K562 (cell line): ENCODE results near the gene B2M. TPM values are rescaled to one million over a fixed set of nuclear protein-coding genes. Genes with fewer than 3 reads are reported as not detected.
A peak's percentile ranks its signal among the peaks of the same experiment; 100 is the strongest.

Experiments
- ATAC-seq: fragments of 200-7000 bp; cut with Tn5 transposase; 3 replicates; pipeline ENCODE4 v1.9.1; 2020; ENCODE audit warnings: moderate library complexity
- BruUV-seq: library from RNA; stranded (reverse); fragments of 400-500 nt; replicated peaks from 2 replicates; lab custom pipeline; 2021; lab: Mats Ljungman, UMichigan
- CTCF ChIA-PET: fragments of 300-600 bp; formaldehyde crosslinking; extraction: SDS; loops from one replicate; lab custom pipeline; 2021; ENCODE audit warnings: low intra/inter-chr PET ratio; lab: Yijun Ruan, JAX
- POLR2A ChIA-PET: fragments of 300-600, 350-650 bp; sonication (Branson Sonifier 250); formaldehyde crosslinking; extraction: SDS; loops from one replicate; lab custom pipeline; 2021; ENCODE audit warnings: antibody characterized with exemption, inconsistent platforms; lab: Yijun Ruan, JAX
- DNase-seq, 4 experiments: peaks; one replicate each; pipeline versions ENCODE4 v3.0.0 to v3.0.0-alpha.2; 2011 to 2018; ENCODE audit warnings: low spot score in 3 of 4, mixed read lengths in 3 of 4; ENCODE audit errors: extremely low read depth in 1 of 4
- FAIRE-seq: peaks from 2 replicates; lab custom pipeline; 2011; peaks lifted over from hg19 to GRCh38; lab: Jason Lieb, UNC
- H2AFZ ChIP-seq: 2 replicates; pipeline ENCODE4 v1.6.0; 2011; ENCODE audit warnings: low read depth, low read length, control low read depth, inconsistent platforms
- H3K27ac ChIP-seq: fragments of 200-600 bp; 3 replicates; pipeline ENCODE4 v1.8.0; 2011; ENCODE audit warnings: low read depth, mild to moderate bottlenecking, control low read depth, inconsistent platforms, low read length, moderate library complexity, mixed read lengths; ENCODE audit errors: extremely low read depth
- H3K27me3 ChIP-seq, 2 experiments: fragments of 300-600 bp in 1 of 2; 2 replicates in 1 of 2; 3 replicates in 1 of 2; pipeline versions ENCODE4 v1.6.0 to v1.8.0; 2011; ENCODE audit warnings: inconsistent platforms in 2 of 2, low read length in 2 of 2, mild to moderate bottlenecking in 1 of 2, mixed read lengths in 1 of 2, moderate library complexity in 1 of 2; ENCODE audit not compliant: control insufficient read depth in 2 of 2, insufficient read depth in 2 of 2
- H3K36me3 ChIP-seq: fragments of 300-600 bp; 3 replicates; pipeline ENCODE4 v1.8.0; 2011; ENCODE audit warnings: mild to moderate bottlenecking, low read length, inconsistent platforms; ENCODE audit not compliant: control insufficient read depth, insufficient read depth
- H3K4me1 ChIP-seq, 2 experiments: fragments of 200-600 bp in 1 of 2; replicated peaks in 1 of 2; 2 replicates in 1 of 2; 3 replicates in 1 of 2; pipeline versions ENCODE4 v1.5.1 to v1.8.0; 2011; ENCODE audit warnings: inconsistent platforms in 2 of 2, low read length in 2 of 2, mild to moderate bottlenecking in 1 of 2, mixed read lengths in 1 of 2, moderate library complexity in 1 of 2; ENCODE audit not compliant: control insufficient read depth in 2 of 2, insufficient read depth in 2 of 2
- H3K4me2 ChIP-seq: 2 replicates; pipeline ENCODE4 v1.6.1; 2011; ENCODE audit warnings: low read length, control low read depth, inconsistent platforms, mixed read lengths; ENCODE audit not compliant: insufficient read depth
- H3K4me3 ChIP-seq: fragments of 200-600 bp; sonication (generic), shearing (Covaris generic); 2 replicates; pipeline ENCODE4 v1.5.1; 2016; ENCODE audit warnings: control low read depth, inconsistent platforms
- H3K79me2 ChIP-seq: fragments of 200-600 bp; 3 replicates; pipeline ENCODE4 v1.8.0; 2011; ENCODE audit warnings: low read length, inconsistent platforms; ENCODE audit not compliant: control insufficient read depth, insufficient read depth
- H3K9ac ChIP-seq, 2 experiments: 2 replicates each; pipeline versions ENCODE4 v1.6.0 to v1.6.1; 2011; ENCODE audit warnings: low read depth in 2 of 2, low read length in 2 of 2, control low read depth in 1 of 2, inconsistent platforms in 1 of 2, mild to moderate bottlenecking in 1 of 2, mixed read lengths in 1 of 2; ENCODE audit not compliant: insufficient read depth in 1 of 2
- H3K9me1 ChIP-seq: one replicate; pipeline ENCODE4 v1.6.0; 2011; ENCODE audit warnings: inconsistent platforms, mild to moderate bottlenecking, low read length, moderate library complexity; ENCODE audit not compliant: control insufficient read depth, insufficient read depth
- H3K9me3 ChIP-seq: replicated peaks from 2 replicates; pipeline ENCODE4 v1.5.1; 2011; ENCODE audit warnings: low read depth, low read length, inconsistent platforms; ENCODE audit not compliant: control insufficient read depth, insufficient read depth
- H4K20me1 ChIP-seq: replicated peaks from 2 replicates; pipeline ENCODE4 v1.6.1; 2011; ENCODE audit warnings: low read length, inconsistent platforms, mixed read lengths; ENCODE audit not compliant: control insufficient read depth, insufficient read depth
- BACH1 ChIP-seq: fragments of 200-800 bp; sonication (Bioruptor generic); IDR thresholded peaks from 2 replicates; pipeline ENCODE4 v1.6.1; 2016; ENCODE audit warnings: missing genetic modification characterization, missing compliant biosample characterization
- CTCF ChIP-seq, 3 experiments: IDR thresholded peaks in 2 of 3; conservative IDR thresholded peaks in 1 of 3; 2 replicates each; pipeline ENCODE4 v1.5.1; 2011 to 2012; ENCODE audit warnings: low read length in 3 of 3, mild to moderate bottlenecking in 3 of 3, control low read depth in 2 of 3, improper control_type of control experiment in 1 of 3, inconsistent platforms in 1 of 3, low read depth in 1 of 3, mixed read lengths in 1 of 3, moderate library complexity in 1 of 3; ENCODE audit not compliant: insufficient read depth in 2 of 3
- LARP7 ChIP-seq: fragments of 450-650 bp; IDR thresholded peaks from 2 replicates; pipeline ENCODE4 v1.6.1; 2016
- ZNF512 ChIP-seq: IDR thresholded peaks from 2 replicates; pipeline ENCODE4 v1.6.1; 2016; ENCODE audit warnings: missing genetic modification characterization, missing compliant biosample characterization
- ZNF717 ChIP-seq: fragments of 250-450 bp; sonication (Bioruptor Pico); IDR thresholded peaks from 2 replicates; pipeline ENCODE4 v1.5.0; 2021
- WGBS: fragments of 100-300 bp; shearing (Covaris generic); methylation state at CpG from one replicate; pipeline ENCODE4 v1.1.6; 2016; ENCODE audit warnings: low coverage, mixed read lengths; ENCODE audit not compliant: insufficient coverage; ENCODE audit errors: missing lambda C conversion rate; 5-methylcytosine and 5-hydroxymethylcytosine counted together
- in situ Hi-C: fragments of 300-500 bp; cut with MboI; formaldehyde crosslinking; loops from 4 replicates; pipeline ENCODE4 v1.15.0; 2018; ENCODE audit warnings: inconsistent platforms, mixed read lengths
- intact Hi-C: fragments of 100-400 bp; cut with micrococcal nuclease; formaldehyde crosslinking; loops from 2 replicates; pipeline ENCODE4 v1.14.2; 2022
- polyA plus RNA-seq, 8 experiments: library from polyadenylated mRNA; depleted of rRNA in 4 of 8; stranded (reverse) in 5 of 8; unstranded in 3 of 8; fragments of >200 nt; fragmentation: Nextera tagmentation in 2 of 8; fragmentation: Illumina TruSeq in 1 of 8; extraction: Ambion mirVana in 2 of 8; extraction: Trizol in 1 of 8; gene quantifications; 2 replicates each; pipeline versions ENCODE4 v1.2.1 to v1.2.3, GENCODE V29; 2011 to 2014; ENCODE audit warnings: inconsistent platforms in 1 of 8, missing spikeins in 1 of 8
- total RNA-seq, 7 experiments: library from RNA; depleted of rRNA in 6 of 7; stranded (reverse); fragments of >200 nt in 6 of 7; fragmentation: Illumina TruSeq in 2 of 7; extraction: Trizol in 2 of 7; gene quantifications; 2 replicates each; pipeline versions ENCODE4 v1.2.1 to v1.2.3, GENCODE V29; 2011 to 2021; ENCODE audit warnings: low replicate concordance in 1 of 7

B2M gene
- total and polyA plus RNA-seq, 9 of the 15 experiments (the other 6 are each of a cell fraction or from before 2014, with no cell fraction given), result 460 to 3,138 (median 1,032) TPM

GRCh38 chr15:44692659-44693058, 18.7 kb upstream of the B2M start:
- no peak overlapping the region for H3K27ac ChIP-seq
- CTCF ChIA-PET, result no interaction called here
- no peaks in the 10 kb centered on the region for H3K9me3 ChIP-seq
- TF ChIP-seq ZNF512 (tag), result no peak
- no peak for TF ChIP-seq CTCF (IDR thresholded peaks at IDR 0.05 in 2 of 3, conservative IDR thresholded peaks at IDR 0.05 in 1 of 3; ENCODE audit: insufficient read depth in 2 of 3, low read depth in 1 of 3, low read length in 3 of 3)
- TF ChIP-seq BACH1 (tag), result no peak
- no peak for TF ChIP-seq LARP7
- TF ChIP-seq ZNF717 (CRISPR knock-in tag), result no peak
- TF ChIP-seq, all 486 proteins: peak for 0
- no peak overlapping the region for H3K9ac ChIP-seq
- peak; percentile 55 for ATAC-seq
- H3K79me2 ChIP-seq, result no peaks in the 10 kb centered on the region
- intact Hi-C loops (no loop called here), in situ Hi-C loops (no loop called here)
- H4K20me1 ChIP-seq, result no peaks in the 10 kb centered on the region
- no peaks in the 10 kb centered on the region for H3K27me3 ChIP-seq
- 75% methylated on average over 1 of the region's 1 CpG for WGBS
- H3K4me3 ChIP-seq, result no peak overlapping the region
- no TSS peak for BruUV-seq
- peak overlapping the region; percentile 34; the same call in 1 of the 2 replicates for H2AFZ ChIP-seq
- no peaks in the 10 kb centered on the region for H3K36me3 ChIP-seq
- DNase-seq, result no peak
- no peaks in the 10 kb centered on the region for H3K4me1 ChIP-seq
- no peak overlapping the region for H3K4me2 ChIP-seq
- POLR2A ChIA-PET, result interaction anchor here (1.2 to 1.8 kb wide), 4 partner anchors 8 to 19 kb away, joined by 4 to 8 read pairs (median 4); partner anchors contain the start of genes B2M and PATL2
- no peaks in the 10 kb centered on the region for H3K9me1 ChIP-seq
- FAIRE-seq, result peak; percentile 65
